H1 (cell line): ENCODE measurements around the gene IBSP.

Experiments used
- KDM1A ChIP-seq: fragments of 200-600, 300-600 bp; sonication (generic); IDR thresholded peaks from 2 replicates; pipeline ENCODE4 v1.7.1; 2016; ENCODE audit warnings: mild to moderate bottlenecking, low read length, borderline replicate concordance
- MAX ChIP-seq: IDR thresholded peaks from 2 replicates; pipeline ENCODE4 v1.6.1; 2012; ENCODE audit warnings: inconsistent platforms
- POLR2AphosphoS5 ChIP-seq: IDR thresholded peaks from 2 replicates; pipeline ENCODE4 v1.6.1; 2011; ENCODE audit warnings: low read depth, low read length
- TF ChIP-seq, protein P1 (sequence below), 3 experiments: IDR thresholded peaks; 1 replicate in 2 of 3; 2 replicates in 1 of 3; pipeline versions ENCODE4 v1.5.1 to v1.6.1; 2011; ENCODE audit warnings: low read length in 3 of 3, mild to moderate bottlenecking in 3 of 3, inconsistent platforms in 2 of 3, low read depth in 1 of 3, moderate library complexity in 1 of 3; ENCODE audit not compliant: insufficient read depth in 1 of 3; ENCODE audit errors: control extremely low read depth in 1 of 3

GRCh38 chr4:87835197-87835596, 35.8 kb downstream of the IBSP start:
- TF ChIP-seq MAX (no peak), POLR2AphosphoS5 (no peak), KDM1A (no peak)
- TF ChIP-seq, protein P1, sequence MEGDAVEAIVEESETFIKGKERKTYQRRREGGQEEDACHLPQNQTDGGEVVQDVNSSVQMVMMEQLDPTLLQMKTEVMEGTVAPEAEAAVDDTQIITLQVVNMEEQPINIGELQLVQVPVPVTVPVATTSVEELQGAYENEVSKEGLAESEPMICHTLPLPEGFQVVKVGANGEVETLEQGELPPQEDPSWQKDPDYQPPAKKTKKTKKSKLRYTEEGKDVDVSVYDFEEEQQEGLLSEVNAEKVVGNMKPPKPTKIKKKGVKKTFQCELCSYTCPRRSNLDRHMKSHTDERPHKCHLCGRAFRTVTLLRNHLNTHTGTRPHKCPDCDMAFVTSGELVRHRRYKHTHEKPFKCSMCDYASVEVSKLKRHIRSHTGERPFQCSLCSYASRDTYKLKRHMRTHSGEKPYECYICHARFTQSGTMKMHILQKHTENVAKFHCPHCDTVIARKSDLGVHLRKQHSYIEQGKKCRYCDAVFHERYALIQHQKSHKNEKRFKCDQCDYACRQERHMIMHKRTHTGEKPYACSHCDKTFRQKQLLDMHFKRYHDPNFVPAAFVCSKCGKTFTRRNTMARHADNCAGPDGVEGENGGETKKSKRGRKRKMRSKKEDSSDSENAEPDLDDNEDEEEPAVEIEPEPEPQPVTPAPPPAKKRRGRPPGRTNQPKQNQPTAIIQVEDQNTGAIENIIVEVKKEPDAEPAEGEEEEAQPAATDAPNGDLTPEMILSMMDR (IDR thresholded peaks at IDR 0.05; ENCODE audit: control extremely low read depth in 1 of 3, insufficient read depth in 1 of 3, low read depth in 1 of 3, low read length in 3 of 3) = no peak
